Naive B cell (primary cell): ENCODE results near the gene BPIFA1. TPM values are rescaled to one million over a fixed set of nuclear protein-coding genes. Genes with fewer than 3 reads are reported as not detected.

Experiments
- ATAC-seq, 2 donors: fragments of 150-1000 bp; cut with Tn5 transposase; 2 replicates each; pipeline ENCODE4 v1.10.0; 2021; ENCODE audit warnings: low read depth in 2 of 2, mild to moderate bottlenecking in 2 of 2, moderate library complexity in 2 of 2
- DNase-seq: peaks from one replicate; pipeline ENCODE4 v3.0.0; 2022
- H3K27ac Mint-ChIP-seq, 6 donors: one replicate each; pipeline ENCODE4 v1.8.0; 2020 to 2022; ENCODE audit warnings: mild to moderate bottlenecking in 6 of 6, mixed read lengths in 6 of 6, moderate library complexity in 5 of 6, inconsistent platforms in 2 of 6
- H3K27me3 Mint-ChIP-seq, 3 donors: one replicate each; pipeline ENCODE4 v1.8.0; 2021 to 2022; ENCODE audit warnings: mixed read lengths in 3 of 3, mild to moderate bottlenecking in 1 of 3
- H3K36me3 Mint-ChIP-seq, 2 donors: one replicate each; pipeline ENCODE4 v1.8.0; 2020 to 2022; ENCODE audit warnings: mixed read lengths in 2 of 2, inconsistent platforms in 1 of 2, mild to moderate bottlenecking in 1 of 2
- H3K4me1 Mint-ChIP-seq, 3 donors: one replicate each; pipeline ENCODE4 v1.8.0; 2020 to 2022; ENCODE audit warnings: mixed read lengths in 3 of 3, inconsistent platforms in 1 of 3, mild to moderate bottlenecking in 1 of 3, moderate library complexity in 1 of 3
- H3K4me3 Mint-ChIP-seq, 8 donors: one replicate each; pipeline ENCODE4 v1.8.0; 2020 to 2022; ENCODE audit warnings: mild to moderate bottlenecking in 8 of 8, mixed read lengths in 8 of 8, moderate library complexity in 8 of 8, inconsistent platforms in 2 of 8
- H3K9me3 Mint-ChIP-seq, 7 donors: one replicate each; pipeline ENCODE4 v1.8.0; 2020 to 2022; ENCODE audit warnings: mixed read lengths in 7 of 7, mild to moderate bottlenecking in 5 of 7, inconsistent platforms in 2 of 7, moderate library complexity in 1 of 7
- polyA plus RNA-seq, 6 donors: library from polyadenylated mRNA; unstranded; fragments of 300-500 nt; fragmentation: Illumina TruSeq; gene quantifications; one replicate each; pipeline ENCODE4 v1.2.3, GENCODE V29; 2021; ENCODE audit warnings: low read depth in 6 of 6

The BPIFA1 gene
- polyA plus RNA-seq, 6 donors from 2014 or later: not detected

DNA sequence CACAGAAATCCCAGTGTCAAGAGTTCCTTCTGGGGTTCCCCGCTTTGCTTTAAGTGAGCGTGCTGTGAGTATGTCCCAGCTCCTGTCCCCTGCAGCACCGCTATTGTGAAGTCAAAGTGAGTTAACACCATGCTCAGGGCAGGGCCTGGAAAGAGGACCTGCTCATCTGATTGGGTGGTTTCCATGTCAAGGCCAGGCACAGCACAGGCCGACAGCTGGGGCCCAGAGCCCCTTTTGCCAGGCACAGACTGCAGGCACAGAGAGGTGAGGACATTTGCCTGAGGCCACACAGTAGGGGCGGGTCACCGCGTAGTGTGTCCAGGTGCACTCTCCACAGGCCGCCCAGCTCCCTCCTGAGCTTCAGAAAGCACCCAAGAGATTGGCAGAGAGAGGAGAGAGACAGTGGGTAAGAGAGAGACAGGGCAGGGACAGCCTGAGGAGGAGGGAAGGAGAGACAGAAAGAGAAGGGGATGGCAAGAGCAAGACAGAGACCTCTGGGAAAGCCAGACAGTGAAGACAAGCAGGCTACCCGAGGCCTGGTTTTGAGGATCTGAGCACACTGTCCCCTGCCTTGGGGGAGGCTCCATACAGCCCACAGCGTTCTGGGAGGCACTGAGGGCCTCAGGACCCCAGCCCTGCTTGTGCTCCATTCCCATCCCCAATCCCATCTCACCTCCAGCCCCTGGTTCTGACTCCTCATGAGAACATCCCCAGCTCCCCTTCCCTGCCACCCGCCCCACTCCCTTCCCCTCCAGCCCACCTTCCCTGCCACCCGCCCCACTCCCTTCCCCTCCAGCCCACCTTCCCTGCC, 40.7 kb downstream of the BPIFA1 start:
- peak overlapping the region in 1 of 6 donors; percentile 58 for H3K27ac Mint-ChIP-seq
- ATAC-seq (no peak), DNase-seq (no peak)
- peaks cover 12 to 47% (median 46%) of the 10 kb centered on the region in 3 donors for H3K27me3 Mint-ChIP-seq
- H3K9me3 Mint-ChIP-seq: no peaks in the 10 kb centered on the region
- no peak overlapping the region for H3K4me3 Mint-ChIP-seq
- no peaks in the 10 kb centered on the region for H3K4me1 Mint-ChIP-seq
- H3K36me3 Mint-ChIP-seq: no peaks in the 10 kb centered on the region

- Mint-ChIP-seq H3K4me1 (no peaks in the 10 kb centered on the region), H3K4me3 (peak overlapping the region in 1 of 8 donors; percentile 56), H3K36me3 (no peaks in the 10 kb centered on the region), H3K27ac (no peak overlapping the region), H3K27me3 (peaks cover 12 to 44% (median 35%) of the 10 kb centered on the region in 3 donors), H3K9me3 (no peaks in the 10 kb centered on the region)
- ATAC-seq (no peak), DNase-seq (no peak)
These were observed 42.0 kb downstream of the BPIFA1 start for GRCh38 chr20:33277471-33278441.

DNA sequence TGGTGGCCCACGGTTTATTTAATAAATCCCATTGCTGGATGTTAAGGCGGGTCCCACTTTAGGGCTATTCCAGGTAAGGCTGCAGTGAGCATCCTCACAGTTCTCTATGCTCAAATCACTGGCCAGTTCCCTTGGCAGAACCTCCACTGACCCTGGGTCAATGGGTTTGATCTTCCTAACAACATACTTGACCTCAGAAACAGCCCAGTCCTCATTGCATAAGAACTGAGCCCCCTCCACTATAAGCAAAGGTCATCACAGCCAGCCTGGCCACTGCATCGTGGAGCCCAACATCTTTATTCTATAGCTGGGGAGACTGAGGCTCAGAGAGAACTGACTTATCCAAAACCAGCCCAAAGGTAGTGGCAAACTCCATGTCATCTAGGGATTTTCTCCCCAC, 42.9 kb downstream of the BPIFA1 start:
- H3K27me3 Mint-ChIP-seq: peaks cover 14 to 49% (median 32%) of the 10 kb centered on the region in 3 donors
- no peak for DNase-seq
- peak overlapping the region in 1 of 8 donors; percentile 15 for H3K4me3 Mint-ChIP-seq
- no peak overlapping the region for H3K27ac Mint-ChIP-seq
- no peaks in the 10 kb centered on the region for H3K36me3 Mint-ChIP-seq
- H3K4me1 Mint-ChIP-seq: no peaks in the 10 kb centered on the region
- H3K9me3 Mint-ChIP-seq: no peaks in the 10 kb centered on the region
- no peak for ATAC-seq

DNA sequence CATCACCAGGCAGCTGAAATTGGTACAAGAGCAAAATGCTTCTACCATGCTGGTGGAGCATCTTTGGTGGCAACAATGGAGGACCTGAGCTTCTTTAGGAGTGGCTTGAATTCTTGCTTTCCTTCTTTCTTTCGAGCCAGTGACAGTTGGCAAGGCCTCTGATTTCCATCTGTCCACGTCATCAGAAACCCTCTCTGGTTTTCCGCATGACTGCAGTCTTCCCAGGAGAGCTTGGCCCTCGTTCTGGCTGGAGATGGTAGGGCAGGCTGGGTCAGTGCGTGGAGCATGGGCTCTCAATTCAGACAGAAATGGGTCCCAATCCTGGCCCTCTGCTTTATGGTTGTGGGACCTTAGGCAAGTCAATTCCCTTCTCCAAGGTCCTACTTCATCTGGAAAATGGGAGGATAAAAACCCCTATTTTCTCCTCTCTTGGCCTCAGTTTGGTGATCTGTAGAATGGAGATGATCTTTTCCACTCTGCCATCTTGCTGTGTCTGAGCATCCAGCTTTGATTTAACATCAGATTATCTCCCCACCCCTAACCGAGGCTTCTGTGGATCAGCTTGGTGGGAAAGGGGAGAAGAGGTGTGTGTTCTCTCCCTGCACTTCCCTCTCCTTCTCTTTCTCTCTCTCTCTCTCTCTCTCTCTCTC, 43.6 kb downstream of the BPIFA1 start:
- ATAC-seq: no peak
- H3K4me3 Mint-ChIP-seq: no peak overlapping the region

DNA sequence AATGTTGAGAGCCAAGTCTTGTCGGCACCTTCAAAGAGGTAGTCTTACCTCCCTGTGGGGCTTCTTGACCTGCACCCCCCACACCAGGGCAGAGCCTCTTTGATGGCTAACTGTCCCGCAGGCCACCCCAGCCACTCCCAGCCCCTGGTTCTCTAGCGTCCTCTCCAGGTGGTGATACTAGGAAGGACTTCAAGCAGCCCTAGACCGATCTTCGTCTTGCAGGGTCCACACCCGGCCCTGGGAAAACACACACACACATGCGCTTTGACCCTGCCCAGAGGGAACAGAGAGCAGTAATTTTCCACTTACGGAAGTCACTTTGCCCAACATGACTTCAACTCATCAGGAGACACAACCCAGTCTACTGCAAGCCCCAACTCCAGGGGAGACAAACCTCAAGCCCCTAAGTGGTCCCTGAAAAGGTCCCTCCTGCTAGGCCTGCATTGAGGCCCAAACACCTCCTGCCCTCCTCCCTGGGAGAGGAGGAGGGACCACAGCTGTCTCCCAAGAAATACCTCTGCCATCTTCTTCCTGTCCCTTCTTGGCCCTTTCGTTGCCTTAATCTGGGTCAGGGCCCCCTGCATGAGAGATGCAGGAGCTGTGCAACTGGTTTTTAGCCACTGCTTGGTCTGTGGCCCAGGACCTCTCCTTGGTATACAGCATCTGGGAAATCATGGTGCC, 44.3 kb downstream of the BPIFA1 start:
- Mint-ChIP-seq H3K4me3 (no peak overlapping the region), H3K9me3 (no peaks in the 10 kb centered on the region), H3K27ac (peak overlapping the region in 1 of 6 donors; percentile 74), H3K4me1 (no peaks in the 10 kb centered on the region), H3K27me3 (peaks cover 17 to 63% (median 40%) of the 10 kb centered on the region in 3 donors), H3K36me3 (no peaks in the 10 kb centered on the region)
- no peak for ATAC-seq
- no peak for DNase-seq

More for the DNA sequence above, 43.6 kb downstream of the BPIFA1 start:
- no peak for DNase-seq
- H3K4me1 Mint-ChIP-seq: no peaks in the 10 kb centered on the region
- H3K9me3 Mint-ChIP-seq: no peaks in the 10 kb centered on the region
- no peaks in the 10 kb centered on the region for H3K36me3 Mint-ChIP-seq
- H3K27ac Mint-ChIP-seq: no peak overlapping the region
- peaks cover 17 to 55% (median 33%) of the 10 kb centered on the region in 3 donors for H3K27me3 Mint-ChIP-seq

DNA sequence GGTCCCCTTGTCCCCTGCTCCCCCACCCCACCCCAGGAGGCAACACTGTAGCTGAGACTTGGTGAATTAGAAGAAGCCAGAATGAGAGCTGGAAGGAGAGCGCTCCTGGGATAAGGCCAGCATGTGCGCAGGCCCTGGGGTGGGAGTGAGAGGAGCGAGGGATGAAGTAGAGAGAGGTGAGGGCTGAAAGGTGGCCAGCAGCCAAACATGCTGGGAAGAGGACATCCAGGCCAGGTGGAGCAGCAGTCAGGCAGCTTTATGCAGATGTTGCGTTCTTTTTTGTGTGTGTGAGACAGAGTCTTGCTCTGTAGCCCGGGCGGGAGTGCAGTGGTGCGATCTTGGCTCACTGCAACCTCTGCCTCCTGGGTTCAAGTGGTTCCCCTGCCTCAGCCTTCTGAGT, 45.0 kb downstream of the BPIFA1 start:
- no peak for ATAC-seq
- no peak for DNase-seq
- H3K36me3 Mint-ChIP-seq: no peaks in the 10 kb centered on the region
- no peaks in the 10 kb centered on the region for H3K4me1 Mint-ChIP-seq
- peak overlapping the region in 1 of 6 donors; percentile 74 for H3K27ac Mint-ChIP-seq
- no peak overlapping the region for H3K4me3 Mint-ChIP-seq
- H3K27me3 Mint-ChIP-seq: peaks cover 12 to 68% (median 43%) of the 10 kb centered on the region in 3 donors
- H3K9me3 Mint-ChIP-seq: no peaks in the 10 kb centered on the region

DNA sequence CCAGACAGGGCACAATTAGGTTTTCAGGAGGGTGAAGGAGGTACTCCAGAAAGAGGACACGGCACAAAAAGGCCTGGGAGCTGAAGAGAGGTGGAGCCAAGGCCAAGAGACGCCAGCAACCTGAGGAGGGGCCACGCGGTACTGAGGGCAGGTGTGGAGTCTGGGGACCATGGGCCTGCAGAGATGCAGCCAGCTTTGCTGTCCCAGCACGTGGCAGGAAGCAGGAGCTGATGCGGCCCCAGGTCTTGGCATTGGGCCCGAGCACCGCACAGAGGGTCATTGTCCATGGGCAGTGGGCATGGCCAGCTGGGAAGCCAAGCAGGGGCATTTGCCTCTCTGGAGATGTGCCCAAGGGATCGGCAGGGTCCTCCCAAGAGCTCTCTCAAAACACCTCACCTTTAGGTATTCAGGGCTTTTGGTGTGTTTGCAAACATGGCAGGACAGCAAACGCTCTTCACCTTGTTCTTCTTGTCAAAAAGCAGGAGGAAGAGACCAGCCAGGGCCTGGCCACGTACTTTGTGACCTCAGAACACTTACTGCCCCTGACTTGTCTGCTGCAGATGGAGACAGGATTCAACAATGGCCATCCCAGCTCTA, 45.9 kb downstream of the BPIFA1 start:
- no peak overlapping the region for H3K4me3 Mint-ChIP-seq
- H3K27me3 Mint-ChIP-seq: peaks cover 15 to 69% (median 38%) of the 10 kb centered on the region in 3 donors
- no peaks in the 10 kb centered on the region for H3K36me3 Mint-ChIP-seq
- H3K9me3 Mint-ChIP-seq: no peaks in the 10 kb centered on the region
- no peaks in the 10 kb centered on the region for H3K4me1 Mint-ChIP-seq
- no peak overlapping the region for H3K27ac Mint-ChIP-seq
- ATAC-seq (no peak), DNase-seq (no peak)

DNA sequence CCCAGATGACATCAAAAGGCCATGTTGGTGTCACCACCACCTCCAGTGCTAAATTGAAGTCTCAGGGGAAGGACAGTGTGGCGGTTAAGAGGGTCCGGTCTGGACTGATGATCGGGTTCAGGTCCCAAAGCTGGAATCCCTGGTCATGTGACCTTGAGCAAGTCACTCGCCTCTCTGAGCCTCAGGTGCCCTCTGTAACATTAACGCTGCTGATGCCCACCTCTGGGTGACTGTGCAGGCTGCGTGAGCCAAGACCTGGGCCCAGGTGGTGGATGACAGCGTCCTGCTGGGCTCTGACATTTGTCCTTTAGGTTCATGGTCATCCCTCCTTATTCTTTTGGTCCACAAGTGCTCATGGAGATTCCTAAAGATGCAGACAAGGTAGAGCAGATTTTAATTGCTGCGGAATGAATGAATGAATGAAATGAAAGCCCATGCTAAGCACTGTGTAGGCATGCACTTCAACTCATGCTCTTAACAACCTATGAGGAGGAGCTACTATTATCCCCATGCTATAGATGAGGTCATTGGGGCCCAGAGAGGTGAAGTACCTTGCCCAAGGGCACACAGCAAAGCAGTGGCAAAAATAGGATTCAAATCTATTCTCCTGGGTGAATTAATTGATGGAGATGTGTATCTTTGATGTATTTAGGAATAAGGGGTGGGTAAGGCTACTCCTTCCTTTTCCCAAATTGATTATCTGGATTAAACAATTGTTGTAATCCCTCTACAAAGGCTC, 46.6 kb downstream of the BPIFA1 start:
- peak overlapping the region in 1 of 6 donors; percentile 16 for H3K27ac Mint-ChIP-seq
- no peak for DNase-seq
- no peaks in the 10 kb centered on the region for H3K36me3 Mint-ChIP-seq
- no peak overlapping the region for H3K4me3 Mint-ChIP-seq
- H3K4me1 Mint-ChIP-seq: no peaks in the 10 kb centered on the region
- peaks cover 0 to 2% (median 0%) of the 10 kb centered on the region in 7 donors for H3K9me3 Mint-ChIP-seq
- no peak for ATAC-seq
- peaks cover 22 to 69% (median 42%) of the 10 kb centered on the region in 3 donors for H3K27me3 Mint-ChIP-seq

DNA sequence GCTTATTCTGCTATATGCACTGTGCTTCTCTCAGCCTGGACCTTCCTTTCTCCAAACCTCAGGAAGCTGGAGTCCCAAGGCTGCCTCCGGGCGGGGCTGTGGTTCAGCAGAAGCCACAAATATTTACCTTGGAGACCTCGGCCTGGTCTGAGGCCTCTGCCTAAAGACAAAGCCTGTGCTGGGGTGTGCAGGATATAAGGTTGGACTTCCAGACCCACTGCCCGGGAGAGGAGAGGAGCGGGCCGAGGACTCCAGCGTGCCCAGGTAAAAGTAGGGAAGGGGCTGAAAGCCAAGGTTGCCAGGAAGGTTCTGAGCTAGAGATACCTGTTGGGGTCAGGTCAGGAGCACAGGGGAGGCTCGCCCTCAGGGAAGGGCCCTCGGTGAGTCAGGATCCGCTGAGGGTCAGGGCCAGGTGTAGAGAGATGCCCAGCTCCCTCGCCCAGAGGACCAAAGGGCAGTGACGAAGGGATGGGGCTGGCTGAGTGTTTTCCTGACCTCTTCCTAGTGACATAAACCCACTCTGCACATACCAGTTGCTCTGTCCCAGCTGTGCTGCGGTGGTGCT, 47.3 kb downstream of the BPIFA1 start, which contains the start of gene BPIFB1:
BPIFB1 (plus strand) TSS at position 224 of the 565 bp plus-strand sequence. CDS start 2,860 bp downstream, outside the sequence.
- Mint-ChIP-seq H3K4me1 (no peaks in the 10 kb centered on the region), H3K27ac (peak within 1 kb of the TSS in 2 of 6 donors; percentile 71 to 79), H3K36me3 (no peaks in the 10 kb centered on the region), H3K9me3 (peaks cover 0 to 2% (median 0%) of the 10 kb centered on the region in 7 donors), H3K4me3 (peak within 1 kb of the TSS in 1 of 8 donors; percentile 30), H3K27me3 (peaks cover 23 to 65% (median 35%) of the 10 kb centered on the region in 3 donors)
- DNase-seq (no peak), ATAC-seq (no peak)

DNA sequence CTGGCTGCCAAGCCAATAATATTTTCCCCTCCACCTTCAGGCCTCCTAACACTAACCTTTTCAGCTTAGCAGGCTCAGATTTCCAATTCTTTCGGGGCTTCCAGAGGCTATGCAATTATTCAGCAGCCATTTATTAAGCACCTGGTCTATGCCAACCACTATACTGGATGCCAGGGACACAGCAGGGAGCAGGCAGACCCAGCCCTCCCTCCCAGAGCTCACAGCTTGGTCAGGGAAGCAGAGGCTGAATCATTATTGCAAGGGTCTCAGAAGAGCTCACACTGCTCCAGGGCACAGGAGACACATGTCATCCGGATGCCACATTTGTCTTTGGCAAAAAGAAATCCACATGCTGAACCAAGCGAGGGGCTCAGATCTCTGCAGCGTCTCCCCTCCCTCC, 48.5 kb downstream of the BPIFA1 start:
- H3K36me3 Mint-ChIP-seq: no peaks in the 10 kb centered on the region
- no peaks in the 10 kb centered on the region for H3K4me1 Mint-ChIP-seq

GRCh38 chr20:33284937-33285336, 49.1 kb downstream of the BPIFA1 start:
- DNase-seq (no peak), ATAC-seq (no peak)
- Mint-ChIP-seq H3K27ac (peak overlapping the region in 1 of 6 donors; percentile 49), H3K4me1 (no peaks in the 10 kb centered on the region), H3K4me3 (no peak overlapping the region), H3K36me3 (no peaks in the 10 kb centered on the region), H3K27me3 (peaks cover 20 to 68% (median 38%) of the 10 kb centered on the region in 3 donors), H3K9me3 (peaks cover 0 to 2% (median 0%) of the 10 kb centered on the region in 7 donors)

More for the DNA sequence above, 48.5 kb downstream of the BPIFA1 start:
- ATAC-seq (no peak), DNase-seq (no peak)
- H3K27me3 Mint-ChIP-seq: peaks cover 19 to 67% (median 37%) of the 10 kb centered on the region in 3 donors
- no peak overlapping the region for H3K4me3 Mint-ChIP-seq
- H3K27ac Mint-ChIP-seq: no peak overlapping the region
- H3K9me3 Mint-ChIP-seq: peaks cover 0 to 2% (median 0%) of the 10 kb centered on the region in 7 donors
